B cell (primary cell): ENCODE results near the gene TUFM.

ENCODE experiments used
- CTCF ChIP-seq: fragments of 200-600 bp; IDR thresholded peaks from one replicate; pipeline ENCODE4 v1.8.0; 2022; ENCODE audit warnings: antibody characterized with exemption, mild to moderate bottlenecking
- EZH2 ChIP-seq: IDR thresholded peaks from 2 replicates; pipeline ENCODE4 v1.6.1; 2012; ENCODE audit warnings: borderline replicate concordance, low read depth, mild to moderate bottlenecking, moderate library complexity, low read length; ENCODE audit not compliant: insufficient read depth, poor library complexity, severe bottlenecking

- TF ChIP-seq EZH2: no peak
- TF ChIP-seq CTCF: no peak
These were observed 7.6 kb downstream of the TUFM start for GRCh38 chr16:28838558-28838918.
